Peyer's patch (tissue), 4 donors: Measurements from ENCODE around the gene RBBP8NL. TPM values are rescaled to one million over a fixed set of nuclear protein-coding genes. Genes with fewer than 3 reads are reported as not detected.
A peak's percentile ranks its signal among the peaks of the same experiment; 100 is the strongest.

Source experiments
- DNase-seq, 3 donors: peaks; one replicate each; pipeline ENCODE4 v3.0.0-alpha.2; 2017 to 2019
- H3K27ac ChIP-seq, 4 donors: fragments of 200-600 bp; sonication (generic); one replicate each; pipeline ENCODE4 v1.5.1; 2016 to 2019
- H3K27me3 ChIP-seq, 2 donors: fragments of 200-600 bp; sonication (generic); one replicate each; pipeline ENCODE4 v1.5.1; 2019
- H3K36me3 ChIP-seq, 3 donors: fragments of 200-600 bp; sonication (generic); one replicate each; pipeline ENCODE4 v1.5.1; 2016 to 2019
- H3K4me1 ChIP-seq, 4 donors: fragments of 200-600 bp; sonication (generic); one replicate each; pipeline ENCODE4 v1.5.1; 2016 to 2019
- H3K4me3 ChIP-seq, 4 donors: fragments of 200-600 bp; sonication (generic); 1 replicate in 3 of 4; 2 replicates in 1 of 4; pipeline ENCODE4 v1.5.1; 2016 to 2019; ENCODE audit warnings: mild to moderate bottlenecking in 1 of 4
- H3K9me3 ChIP-seq, 4 donors: fragments of 200-600 bp; sonication (generic); one replicate each; pipeline ENCODE4 v1.5.1; 2016 to 2019; ENCODE audit warnings: mild to moderate bottlenecking in 1 of 4
- CTCF ChIP-seq, 6 experiments: fragments of 450-650 bp in 4 of 6; fragments of 200-600 bp in 2 of 6; sonication (generic) in 1 of 6; IDR thresholded peaks; one replicate each; pipeline ENCODE4 v1.5.1; 2017 to 2019; ENCODE audit warnings: antibody characterized with exemption in 6 of 6, mild to moderate bottlenecking in 3 of 6, moderate library complexity in 1 of 6
- POLR2A ChIP-seq, 2 donors: fragments of 450-650 bp; IDR thresholded peaks; one replicate each; pipeline ENCODE4 v1.5.1; 2017; ENCODE audit warnings: antibody characterized with exemption in 2 of 2, mild to moderate bottlenecking in 2 of 2, moderate library complexity in 2 of 2
- total RNA-seq, 4 donors: library from RNA; depleted of rRNA; stranded (reverse); fragments of >200 nt; gene quantifications; one replicate each; pipeline ENCODE4 v1.1.0, GENCODE V29; 2016

Gene RBBP8NL
- total RNA-seq, 4 donors from 2014 or later, result 6.6 to 26.7 (median 13.4) TPM

DNA sequence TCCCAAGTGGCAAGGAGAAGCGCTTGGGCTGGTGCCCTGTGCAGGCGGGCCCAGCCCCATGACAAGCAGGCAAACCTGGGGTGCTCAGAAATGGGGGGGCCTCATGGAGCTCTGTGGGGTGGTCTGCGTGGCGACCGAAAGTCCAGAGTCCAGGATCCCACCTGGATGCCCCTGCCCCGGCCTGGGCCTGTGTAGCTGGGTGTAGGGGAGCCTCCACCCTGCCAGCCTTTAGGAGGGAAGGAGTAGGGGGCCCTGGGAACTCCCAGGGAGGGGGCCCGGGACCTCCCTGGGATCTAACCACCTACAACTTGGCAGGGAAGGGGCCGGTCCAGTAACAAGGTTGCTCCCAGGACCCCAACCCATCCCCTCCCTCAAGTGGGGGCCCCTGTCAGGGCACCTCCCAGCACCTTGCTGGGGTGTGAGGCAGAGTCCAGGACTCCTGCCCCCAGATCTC is 55.7 kb downstream of the RBBP8NL start:
- Histone ChIP-seq H3K4me3 (no peak overlapping the region), H3K36me3 (no peaks in the 10 kb centered on the region), H3K27ac (peak overlapping the region in 1 of 4 donors; percentile 78), H3K4me1 (peaks cover 3 to 50% (median 25%) of the 10 kb centered on the region in 4 donors), H3K27me3 (peaks cover 0 to 15% of the 10 kb centered on the region in 2 donors), H3K9me3 (no peaks in the 10 kb centered on the region)
- no peak for DNase-seq
- no peak for TF ChIP-seq POLR2A (IDR thresholded peaks at IDR 0.05)
- no peak for TF ChIP-seq CTCF (IDR thresholded peaks at IDR 0.05)

DNA sequence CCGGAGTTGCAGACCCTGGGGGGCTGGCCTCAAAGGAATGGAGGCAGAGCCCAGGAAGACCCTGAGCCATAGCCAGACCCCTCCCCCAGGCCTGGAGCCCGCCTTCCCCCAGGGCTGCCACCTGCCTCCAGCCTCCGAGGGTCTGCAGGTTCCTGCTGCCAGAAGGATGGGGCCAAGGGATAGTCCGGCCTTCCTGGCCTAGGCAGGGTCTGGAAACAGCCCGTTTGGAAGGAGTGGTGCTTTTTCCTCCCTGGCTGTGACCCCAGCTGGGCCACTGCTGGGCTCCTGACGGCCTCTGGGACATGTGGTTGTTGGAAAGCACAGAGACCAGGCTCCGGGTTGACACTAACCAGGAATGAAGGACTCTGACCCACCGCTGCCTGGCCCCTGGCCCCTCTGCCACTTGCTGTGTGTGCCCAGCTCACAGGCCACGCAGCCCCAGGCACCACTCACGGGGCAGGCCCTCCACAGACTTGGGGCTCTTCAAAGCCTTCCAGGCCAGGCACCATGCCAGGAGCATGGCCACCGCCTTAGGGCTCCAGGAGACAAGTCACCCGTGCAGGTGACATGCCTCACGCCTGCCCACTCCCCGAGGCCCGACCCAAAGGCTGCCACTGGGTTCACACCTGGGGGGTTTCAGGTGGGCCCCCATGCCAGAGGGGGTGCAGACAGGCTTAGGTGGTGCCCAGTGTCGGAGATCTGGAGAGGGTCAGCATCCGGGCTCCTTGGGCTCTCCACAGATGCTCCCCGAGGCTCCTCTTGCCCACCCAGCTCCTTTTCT is 56.3 kb downstream of the RBBP8NL start:
- no peaks in the 10 kb centered on the region for H3K9me3 ChIP-seq
- no peaks in the 10 kb centered on the region for H3K36me3 ChIP-seq
- TF ChIP-seq POLR2A (IDR thresholded peaks at IDR 0.05) (no peak), CTCF (IDR thresholded peaks at IDR 0.05) (no peak)
- H3K4me1 ChIP-seq, result peaks cover 3 to 52% (median 28%) of the 10 kb centered on the region in 4 donors
- peak overlapping the region in 3 of 4 donors; percentile 31 to 78 (median 60) for H3K27ac ChIP-seq
- no peak overlapping the region for H3K4me3 ChIP-seq
- DNase-seq, result no peak
- H3K27me3 ChIP-seq, result peaks cover 0 to 15% of the 10 kb centered on the region in 2 donors

DNA sequence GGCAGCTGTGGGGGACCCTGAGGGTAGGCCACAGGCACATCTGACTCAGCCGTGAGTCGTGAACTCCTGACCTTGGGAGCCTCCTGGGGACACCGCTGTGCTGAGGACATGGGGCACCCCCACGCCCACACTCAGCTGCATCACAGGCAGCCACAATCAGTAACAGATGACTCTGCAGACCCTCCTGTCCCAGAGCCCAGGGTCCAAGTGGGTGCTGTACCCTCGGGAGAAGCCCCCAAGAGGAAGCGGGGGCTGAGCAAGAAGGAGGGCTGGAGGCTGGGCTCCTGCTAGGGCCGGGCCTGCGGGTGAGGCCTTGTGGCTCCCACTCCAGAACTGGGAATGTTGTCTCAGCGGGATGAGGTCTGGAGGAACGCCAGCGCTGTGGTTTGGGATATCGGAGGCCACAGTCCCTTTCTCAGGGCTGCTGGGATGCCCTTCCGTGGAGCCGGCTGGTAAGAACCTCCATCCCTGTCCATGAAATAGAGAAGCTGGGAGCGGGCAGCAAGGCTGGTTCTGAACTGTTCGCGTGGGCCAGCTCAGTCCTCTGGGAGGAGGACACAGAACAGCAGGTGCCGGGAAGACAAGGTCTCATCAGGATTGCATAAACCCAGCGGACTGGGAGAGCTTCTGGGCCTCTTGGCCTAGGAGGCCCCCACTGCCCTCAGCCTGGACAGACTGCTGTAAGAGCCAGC is 57.1 kb downstream of the RBBP8NL start:
- peaks cover 0 to 15% of the 10 kb centered on the region in 2 donors for H3K27me3 ChIP-seq
- no peak overlapping the region for H3K4me3 ChIP-seq
- TF ChIP-seq CTCF (IDR thresholded peaks at IDR 0.05), result no peak
- peaks cover 3 to 56% (median 32%) of the 10 kb centered on the region in 4 donors for H3K4me1 ChIP-seq
- no peaks in the 10 kb centered on the region for H3K36me3 ChIP-seq
- H3K9me3 ChIP-seq, result no peaks in the 10 kb centered on the region
- H3K27ac ChIP-seq, result peak overlapping the region in 3 of 4 donors; percentile 31 to 78 (median 60)
- no peak for DNase-seq

GRCh38 chr20:62369815-62370114 is 57.6 kb downstream of the RBBP8NL start:
- TF ChIP-seq CTCF (IDR thresholded peaks at IDR 0.05), result no peak
- no peak for TF ChIP-seq POLR2A (IDR thresholded peaks at IDR 0.05)
- DNase-seq, result no peak
- H3K4me1 ChIP-seq, result peaks cover 3 to 51% (median 32%) of the 10 kb centered on the region in 4 donors
- peak overlapping the region in 3 of 4 donors; percentile 31 to 78 (median 60) for H3K27ac ChIP-seq
- H3K9me3 ChIP-seq, result no peaks in the 10 kb centered on the region
- H3K36me3 ChIP-seq, result no peaks in the 10 kb centered on the region
- peaks cover 0 to 15% of the 10 kb centered on the region in 2 donors for H3K27me3 ChIP-seq
- no peak overlapping the region for H3K4me3 ChIP-seq

DNA sequence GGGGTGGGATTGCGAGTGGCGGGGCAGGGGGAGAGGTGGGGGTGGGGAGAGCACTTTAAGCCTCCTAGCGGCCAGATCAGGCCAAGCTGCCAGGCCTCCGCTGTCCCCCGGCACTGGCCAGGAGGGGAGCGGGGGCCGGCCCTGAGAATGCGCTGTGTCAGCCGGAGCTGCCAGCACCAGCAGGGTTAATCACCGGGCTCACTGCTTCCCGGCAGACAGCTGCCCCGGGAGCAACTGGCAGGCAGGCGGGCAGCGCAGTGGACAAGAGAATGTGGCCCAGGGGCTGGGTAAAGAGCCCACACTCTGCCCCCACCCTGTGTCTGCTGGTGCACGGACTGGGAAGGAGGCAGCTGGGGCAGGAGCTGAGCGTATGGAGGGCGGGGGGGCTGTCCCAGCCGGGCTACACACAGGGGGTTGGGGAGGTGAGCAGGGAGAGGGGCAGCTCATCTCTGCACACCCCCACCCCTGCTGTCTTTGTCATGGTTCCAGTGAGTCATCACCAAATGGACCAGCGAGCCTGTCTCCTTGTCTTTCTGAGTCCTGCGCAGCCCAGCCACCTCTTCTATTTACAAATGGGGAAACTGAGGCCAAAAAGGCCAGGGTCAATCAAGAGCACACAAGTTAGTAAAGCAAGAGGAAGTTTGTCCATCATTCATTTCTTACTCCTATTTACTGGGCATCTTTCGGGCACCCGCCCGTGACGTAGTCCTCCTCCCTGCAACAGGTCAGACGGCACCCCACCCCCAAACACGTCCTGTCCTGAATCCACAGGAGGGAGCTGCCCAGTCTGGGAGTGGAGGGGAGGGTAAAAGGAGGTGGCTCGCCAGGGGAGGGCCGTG is 58.1 kb downstream of the RBBP8NL start:
- H3K4me3 ChIP-seq, result peak overlapping the region in 3 of 4 donors; percentile 68 to 87 (median 78)
- no peaks in the 10 kb centered on the region for H3K36me3 ChIP-seq
- peaks cover 3 to 51% (median 32%) of the 10 kb centered on the region in 4 donors for H3K4me1 ChIP-seq
- no peaks in the 10 kb centered on the region for H3K9me3 ChIP-seq
- peaks cover 0 to 15% of the 10 kb centered on the region in 2 donors for H3K27me3 ChIP-seq
- TF ChIP-seq POLR2A (IDR thresholded peaks at IDR 0.05) (no peak), CTCF (IDR thresholded peaks at IDR 0.05) (peak in 2 of 6 experiments; percentile 7 to 21)
- DNase-seq, result no peak
- peak overlapping the region in 3 of 4 donors; percentile 60 to 80 (median 78) for H3K27ac ChIP-seq
